Lung (tissue), 12 donors: Measurements from ENCODE around the gene ANXA10. TPM values are rescaled to one million over a fixed set of nuclear protein-coding genes. Genes with fewer than 3 reads are reported as not detected.
A peak's percentile ranks its signal among the peaks of the same experiment; 100 is the strongest.

ENCODE experiments used
- ATAC-seq: fragments of 200-7000 bp; cut with Tn5 transposase; one replicate; pipeline ENCODE4 v1.9.1; 2020; ENCODE audit warnings: moderate number of reproducible peaks; ENCODE audit not compliant: insufficient read depth, low FRiP score
- DNase-seq, 3 donors: peaks; one replicate each; pipeline ENCODE4 v3.0.0-alpha.2; 2013 to 2017
- H3K27ac ChIP-seq, 2 donors: one replicate each; pipeline ENCODE4 v1.5.1; 2013; ENCODE audit warnings: mild to moderate bottlenecking in 2 of 2, moderate library complexity in 2 of 2, control low read depth in 1 of 2, inconsistent platforms in 1 of 2, low read depth in 1 of 2, low read length in 1 of 2
- H3K27me3 ChIP-seq, 3 donors: one replicate each; pipeline ENCODE4 v1.5.1; 2013; ENCODE audit warnings: low read length in 2 of 3; ENCODE audit not compliant: control insufficient read depth in 3 of 3, insufficient read depth in 3 of 3
- H3K36me3 ChIP-seq, 4 donors: one replicate each; pipeline ENCODE4 v1.5.1; 2013; ENCODE audit warnings: low read length in 4 of 4, mild to moderate bottlenecking in 1 of 4, moderate library complexity in 1 of 4; ENCODE audit not compliant: control insufficient read depth in 4 of 4, insufficient read depth in 4 of 4
- H3K4me1 ChIP-seq, 5 donors: one replicate each; pipeline ENCODE4 v1.5.1; 2013; ENCODE audit warnings: low read length in 5 of 5, mild to moderate bottlenecking in 2 of 5, moderate library complexity in 1 of 5; ENCODE audit not compliant: control insufficient read depth in 5 of 5, insufficient read depth in 5 of 5
- H3K4me3 ChIP-seq: one replicate; pipeline ENCODE4 v1.5.1; 2013; ENCODE audit warnings: mild to moderate bottlenecking, control low read depth, moderate library complexity
- H3K9ac ChIP-seq, 2 donors: one replicate each; pipeline ENCODE4 v1.5.1; 2013; ENCODE audit warnings: low read length in 2 of 2, control low read depth in 1 of 2; ENCODE audit not compliant: insufficient read depth in 1 of 2
- H3K9me3 ChIP-seq, 4 donors: one replicate each; pipeline ENCODE4 v1.5.1; 2013; ENCODE audit warnings: low read length in 3 of 4, mild to moderate bottlenecking in 1 of 4, moderate library complexity in 1 of 4; ENCODE audit not compliant: control insufficient read depth in 4 of 4, insufficient read depth in 3 of 4
- CTCF ChIP-seq: IDR thresholded peaks from 2 replicates; pipeline ENCODE4 v1.5.1; 2012; ENCODE audit warnings: mild to moderate bottlenecking; ENCODE audit errors: control extremely low read depth, extremely low read depth
- WGBS, 2 donors: extraction: QIAGEN DNeasy Blood & Tissue Kit; methylation state at CpG; one replicate each; pipeline ENCODE4 v1.1.7; 2013; 5-methylcytosine and 5-hydroxymethylcytosine counted together
- polyA plus RNA-seq, 2 donors: library from polyadenylated mRNA; stranded (reverse); fragments of 200-250 nt; gene quantifications; one replicate each; pipeline ENCODE4 v1.2.1, GENCODE V29; 2013
- total RNA-seq, 2 donors: library from RNA; depleted of rRNA in 1 of 2; stranded (reverse); fragments of >200 nt in 1 of 2; gene quantifications; one replicate each; pipeline ENCODE4 v1.2.1, GENCODE V29; 2014 to 2021
- donor health status: control.
- donor health status: control.
- donor health status: Bipolar disorder and iron deficiency.
- donor health status: healthy.
- donor health status: DM: yes; HTN: yes; CAD: no.

ANXA10 gene
- total and polyA plus RNA-seq, 4 donors, result 0.64 TPM; not detected in 3

- Histone ChIP-seq H3K9me3 (no peaks in the 10 kb centered on the region), H3K9ac (no peak overlapping the region), H3K27ac (peak overlapping the region in 1 of 2 donors; percentile 3), H3K36me3 (no peaks in the 10 kb centered on the region), H3K4me1 (peaks cover 0 to 2% (median 0%) of the 10 kb centered on the region in 5 donors), H3K4me3 (no peak overlapping the region), H3K27me3 (no peaks in the 10 kb centered on the region)
- DNase-seq (peak in 2 of 3 donors; percentile 48 to 68), ATAC-seq (no peak)
- TF ChIP-seq CTCF, result peak; percentile 29
- WGBS, 2 donors, result 38 to 44% methylated on average over 6 of the region's 6 CpGs
Observed at GRCh38 chr4:168183717-168184571, 91.6 kb downstream of the ANXA10 start.

GRCh38 chr4:168188754-168189153, 96.4 kb downstream of the ANXA10 start:
- H3K36me3 ChIP-seq, result no peaks in the 10 kb centered on the region
- TF ChIP-seq CTCF, result no peak
- H3K4me1 ChIP-seq, result peaks cover 0 to 2% (median 0%) of the 10 kb centered on the region in 5 donors
- DNase-seq (no peak), ATAC-seq (no peak)
- WGBS, 2 donors, result 91 to 95% methylated on average over 1 of the region's 1 CpG
- H3K4me3 ChIP-seq, result no peak overlapping the region
- no peaks in the 10 kb centered on the region for H3K27me3 ChIP-seq
- H3K27ac ChIP-seq, result no peak overlapping the region
- no peaks in the 10 kb centered on the region for H3K9me3 ChIP-seq
- H3K9ac ChIP-seq, result no peak overlapping the region

GRCh38 chr4:168197926-168198325, 105.6 kb downstream of the ANXA10 start:
- Histone ChIP-seq H3K9me3 (peaks cover 0 to 7% (median 2%) of the 10 kb centered on the region in 4 donors), H3K27ac (no peak overlapping the region), H3K4me1 (no peaks in the 10 kb centered on the region), H3K9ac (no peak overlapping the region), H3K36me3 (no peaks in the 10 kb centered on the region), H3K4me3 (no peak overlapping the region), H3K27me3 (no peaks in the 10 kb centered on the region)
- TF ChIP-seq CTCF, result no peak
- DNase-seq (no peak), ATAC-seq (no peak)
